ENCODE data around the gene DYNLT4. TPM values are rescaled to one million over a fixed set of nuclear protein-coding genes. Genes with fewer than 3 reads are reported as not detected.
"Not testable (repeated sequence)": the region's sequence is repeated elsewhere in the genome, so short reads cannot be mapped to it uniquely, and the experiment has no call there.

The DYNLT4 gene
- total RNA-seq, 6 experiments from 2014 or later = 0.46 TPM; not detected in 5

DNA sequence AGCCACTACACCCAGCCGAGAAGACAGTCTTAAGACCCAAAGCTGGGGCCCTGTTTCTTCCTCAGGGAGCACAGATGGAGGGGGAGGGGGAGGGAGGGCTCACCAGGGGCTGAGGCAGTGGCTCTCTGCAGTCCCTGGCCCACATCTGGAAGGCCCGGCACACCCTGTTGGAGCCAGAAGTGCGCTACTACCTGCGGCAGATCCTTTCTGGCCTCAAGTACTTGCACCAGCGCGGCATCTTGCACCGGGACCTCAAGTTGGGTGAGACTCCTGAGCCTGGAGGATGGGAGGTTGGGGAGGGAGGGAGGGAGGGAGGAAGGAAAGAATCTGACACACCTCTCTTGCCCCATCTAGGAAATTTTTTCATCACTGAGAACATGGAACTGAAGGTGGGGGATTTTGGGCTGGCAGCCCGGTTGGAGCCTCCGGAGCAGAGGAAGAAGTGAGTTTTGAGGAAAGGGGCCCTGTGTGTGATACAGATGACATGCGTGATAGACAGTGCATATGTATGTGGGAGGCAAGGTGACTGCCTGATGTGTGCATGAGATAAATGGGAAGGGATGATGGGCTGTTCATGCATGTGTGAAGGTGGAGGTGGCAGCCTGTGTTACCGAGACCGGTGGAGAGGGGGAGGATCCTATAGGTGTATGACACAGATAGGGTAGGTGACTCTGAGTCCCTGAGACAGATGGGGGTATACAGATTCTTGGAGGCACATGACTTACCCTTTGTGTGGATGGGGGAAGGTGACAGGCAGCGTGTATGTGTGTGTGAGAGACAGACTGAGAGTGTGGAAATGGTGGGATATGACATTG, 5.5 kb downstream of the DYNLT4 start:
- Mint-ChIP-seq H3K27me3 (ENCODE audit: insufficient read depth) (peaks cover 9% of the 10 kb centered on the region), H3K4me3 (peak overlapping the region; percentile 94), H3K9me3 (no peaks in the 10 kb centered on the region), H3K27ac (peak overlapping the region; percentile 94), H3K36me3 (ENCODE audit: low read depth) (peaks cover 40% of the 10 kb centered on the region), H3K4me1 (ENCODE audit: low read depth) (peaks cover 57% of the 10 kb centered on the region)
- no peak for DNase-seq
- no peak for TF ChIP-seq CTCF (IDR thresholded peaks at IDR 0.05)

DNA sequence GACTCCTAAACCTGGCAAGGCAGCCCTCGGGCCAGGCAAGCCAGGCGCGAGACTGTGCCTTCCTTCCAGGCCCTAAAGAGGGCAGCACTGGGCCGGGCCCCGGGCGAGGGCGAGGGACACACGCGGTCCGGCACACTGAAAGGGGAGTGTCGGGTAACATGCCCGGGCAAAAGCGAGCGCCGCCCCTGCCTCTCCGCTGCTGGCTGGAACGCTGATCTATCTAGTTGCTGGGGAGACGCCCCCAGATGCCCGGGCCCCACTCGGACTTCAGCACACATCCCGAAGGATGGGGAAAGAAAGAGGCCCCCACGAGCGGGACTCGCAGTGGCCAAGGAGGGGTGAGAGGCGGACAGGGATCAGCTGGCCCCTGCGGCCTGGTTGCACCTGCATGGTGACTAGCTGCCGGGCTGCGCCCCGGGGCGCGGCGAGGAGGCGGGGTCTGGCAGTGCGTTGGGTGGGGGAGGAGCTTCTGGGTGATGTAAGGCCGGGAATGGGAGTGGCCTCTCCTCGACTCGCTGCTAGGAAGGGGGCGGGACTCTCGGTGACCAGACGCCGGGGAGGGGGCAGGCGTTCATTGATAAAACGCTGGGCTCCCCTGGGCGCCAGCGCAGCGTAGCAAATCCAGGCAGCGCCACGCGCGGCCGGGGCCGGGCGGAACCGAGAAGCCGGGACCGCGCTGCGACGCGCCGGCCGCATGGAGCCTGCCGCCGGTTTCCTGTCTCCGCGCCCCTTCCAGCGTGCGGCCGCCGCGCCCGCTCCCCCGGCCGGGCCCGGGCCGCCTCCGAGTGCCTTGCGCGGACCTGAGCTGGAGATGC, 7.2 kb downstream of the DYNLT4 start, which contains the start of gene PLK3:
Gene PLK3 (plus strand): TSS at position 608 of the 815 bp plus-strand sequence. CDS start 87 bp downstream, at position 695.
- peak; percentile 98 for DNase-seq
- Mint-ChIP-seq H3K9me3 (no peaks in the 10 kb centered on the region), H3K4me3 (peak within 1 kb of the TSS; percentile 94), H3K4me1 (ENCODE audit: low read depth) (peaks cover 47% of the 10 kb centered on the region), H3K36me3 (ENCODE audit: low read depth) (peaks cover 32% of the 10 kb centered on the region), H3K27me3 (ENCODE audit: insufficient read depth) (peaks cover 9% of the 10 kb centered on the region), H3K27ac (peak within 1 kb of the TSS; percentile 96)
- peak; percentile 88 for TF ChIP-seq CTCF (IDR thresholded peaks at IDR 0.05)

DNA sequence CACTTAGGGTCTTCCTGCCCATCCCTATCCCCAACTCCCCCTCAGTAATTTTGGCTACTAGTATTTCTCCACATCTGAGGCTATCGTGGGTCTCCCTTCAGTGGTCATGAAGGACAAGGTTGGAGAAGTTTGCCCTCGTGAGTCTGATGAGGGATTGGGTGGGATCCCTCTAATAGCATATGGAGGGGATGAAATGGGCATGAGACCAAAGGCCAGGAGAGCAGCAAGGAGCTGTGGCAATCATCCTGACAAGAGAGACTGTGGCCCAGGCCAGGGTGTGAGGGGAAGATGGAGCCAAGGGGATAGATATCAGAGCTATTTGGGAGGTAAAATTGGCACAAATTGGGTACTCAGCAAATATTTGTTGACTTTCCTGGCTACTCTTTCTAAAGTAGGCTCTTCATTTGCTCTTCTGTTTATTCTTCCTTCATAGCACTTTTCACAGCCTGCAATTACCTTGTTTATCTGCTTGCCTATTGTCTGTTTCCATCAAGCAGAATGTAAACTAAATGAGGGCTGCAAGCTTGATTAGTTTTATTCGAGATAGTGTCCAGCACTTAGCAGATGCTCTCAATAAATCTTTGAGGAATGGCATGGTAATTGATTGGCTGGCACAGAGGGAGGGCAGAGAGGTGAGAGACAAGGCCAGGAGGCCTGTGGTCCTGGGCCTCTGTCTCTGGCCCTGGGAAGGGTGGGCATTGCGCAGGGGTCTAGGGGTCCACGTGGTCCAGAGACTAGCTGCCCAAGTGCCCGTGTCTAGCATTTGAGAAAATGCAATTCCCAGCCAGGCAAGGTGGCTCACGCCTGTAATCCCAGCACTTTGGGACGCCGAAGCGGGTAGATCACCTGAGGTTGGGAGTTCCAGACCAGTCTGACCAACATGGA, 8.4 kb downstream of the DYNLT4 start:
- Mint-ChIP-seq H3K4me3 (no peak overlapping the region), H3K27ac (peak overlapping the region; percentile 22; the same call in 1 of the 2 replicates), H3K9me3 (no peaks in the 10 kb centered on the region), H3K4me1 (ENCODE audit: low read depth) (peaks cover 39% of the 10 kb centered on the region), H3K27me3 (ENCODE audit: insufficient read depth) (peaks cover 8% of the 10 kb centered on the region), H3K36me3 (ENCODE audit: low read depth) (peaks cover 26% of the 10 kb centered on the region)
- DNase-seq = no peak
- no peak for TF ChIP-seq CTCF (IDR thresholded peaks at IDR 0.05)

- H3K27me3 Mint-ChIP-seq (ENCODE audit: insufficient read depth); H3K27ac Mint-ChIP-seq; DNase-seq; H3K9me3 Mint-ChIP-seq; H3K4me3 Mint-ChIP-seq: not testable (repeated sequence)
- Mint-ChIP-seq H3K4me1 (ENCODE audit: low read depth) (peaks cover 35% of the 10 kb centered on the region), H3K36me3 (ENCODE audit: low read depth) (peaks cover 18% of the 10 kb centered on the region)
Measured at GRCh38 chr1:44797886-44798285, 9.3 kb downstream of the DYNLT4 start.

- DNase-seq = no peak
- H3K27me3 Mint-ChIP-seq (ENCODE audit: insufficient read depth) = no peaks in the 10 kb centered on the region; the same call in none of the 2 replicates
- no peak overlapping the region for H3K27ac Mint-ChIP-seq
- H3K36me3 Mint-ChIP-seq (ENCODE audit: low read depth) = no peaks in the 10 kb centered on the region
- H3K9me3 Mint-ChIP-seq = no peaks in the 10 kb centered on the region
- no peak for TF ChIP-seq CTCF (IDR thresholded peaks at IDR 0.05)
- peaks cover 6% of the 10 kb centered on the region; the same call in 1 of the 2 replicates for H3K4me1 Mint-ChIP-seq (ENCODE audit: low read depth)
- no peak overlapping the region for H3K4me3 Mint-ChIP-seq
Measured at GRCh38 chr1:44792736-44793502, 14.2 kb downstream of the DYNLT4 start.

All from HFFc6 (cell line).